A549 (cell line): ENCODE measurements around the gene IGF2R. TPM values are rescaled to one million over a fixed set of nuclear protein-coding genes. Genes with fewer than 3 reads are reported as not detected.

Experiments
- ATAC-seq, 2 experiments: fragments of 200-7000 bp in 1 of 2; fragments of >200 bp in 1 of 2; cut with Nextera tagmentation in 1 of 2; cut with Tn5 transposase in 1 of 2; 3 replicates each; pipeline versions ENCODE4 v1.8.0 to v1.9.1; 2018 to 2020; ENCODE audit warnings: mild to moderate bottlenecking in 1 of 2, moderate library complexity in 1 of 2
- CTCF ChIA-PET: fragments of 300-600 bp; sonication (Branson Sonifier 250); formaldehyde crosslinking; extraction: SDS; loops from one replicate; lab custom pipeline; 2021; ENCODE audit warnings: antibody characterized with exemption, inconsistent platforms; lab: Yijun Ruan, JAX
- POLR2A ChIA-PET: fragments of 350-600 bp; formaldehyde crosslinking; extraction: SDS; loops from one replicate; lab custom pipeline; 2021; ENCODE audit warnings: antibody characterized with exemption, inconsistent platforms; lab: Yijun Ruan, JAX
- DNase-seq, 2 experiments: peaks; one replicate each; pipeline versions ENCODE4 v3.0.0 to v3.0.0-alpha.2; 2011 to 2016; ENCODE audit warnings: low read depth in 1 of 2, low spot score in 1 of 2
- FAIRE-seq: peaks from 2 replicates; lab custom pipeline; 2011; peaks lifted over from hg19 to GRCh38; lab: Jason Lieb, UNC
- H3K27ac ChIP-seq, 2 experiments: fragments of >200 bp; sonication (Bioruptor Twin); formaldehyde crosslinking; 3 replicates each; pipeline ENCODE4 v1.5.1; 2016 to 2017
- H3K4me1 ChIP-seq: fragments of >200 bp; sonication (Bioruptor Twin); formaldehyde crosslinking; 3 replicates; pipeline ENCODE4 v1.6.1; 2016
- H3K4me2 ChIP-seq: fragments of >200 bp; sonication (Bioruptor Twin); formaldehyde crosslinking; 3 replicates; pipeline ENCODE4 v1.6.1; 2016
- H3K4me3 ChIP-seq: fragments of >200 bp; sonication (Bioruptor Twin); formaldehyde crosslinking; 3 replicates; pipeline ENCODE4 v1.5.1; 2016
- H3K9me3 ChIP-seq: fragments of >200 bp; sonication (Bioruptor Twin); formaldehyde crosslinking; 3 replicates; pipeline ENCODE4 v1.6.1; 2016
- BCL3 ChIP-seq: fragments of >200 bp; sonication (Bioruptor Twin); formaldehyde crosslinking; IDR thresholded peaks from 3 replicates; pipeline ENCODE4 v1.6.1; 2016
- BHLHE40 ChIP-seq: IDR thresholded peaks from 2 replicates; pipeline ENCODE4 v1.6.1; 2012; ENCODE audit warnings: low read depth, low read length, inconsistent platforms
- CBX2 ChIP-seq: fragments of 200-600 bp; sonication (generic); IDR thresholded peaks from 2 replicates; pipeline ENCODE4 v1.6.1; 2016; ENCODE audit warnings: low read depth, mild to moderate bottlenecking, borderline replicate concordance
- CBX8 ChIP-seq: fragments of 200-600 bp; sonication (generic); IDR thresholded peaks from 2 replicates; pipeline ENCODE4 v1.6.1; 2016
- E2F6 ChIP-seq: IDR thresholded peaks from 2 replicates; pipeline ENCODE4 v1.6.1; 2012; ENCODE audit warnings: low read depth, borderline replicate concordance
- EHF ChIP-seq: fragments of 250-450 bp; sonication (Bioruptor Pico); IDR thresholded peaks from 2 replicates; pipeline ENCODE4 v1.5.0; 2020; ENCODE audit warnings: mild to moderate bottlenecking
- EP300 ChIP-seq, 2 experiments: fragments of >200 bp; sonication (Bioruptor Twin); formaldehyde crosslinking; IDR thresholded peaks; 2 replicates in 1 of 2; 3 replicates in 1 of 2; pipeline ENCODE4 v1.6.1; 2016 to 2017
- ESRRA ChIP-seq: fragments of 150-350 bp; IDR thresholded peaks from 2 replicates; pipeline ENCODE4 v1.6.1; 2014; ENCODE audit warnings: mild to moderate bottlenecking, low read length, borderline replicate concordance
- FOSB ChIP-seq: fragments of 250-450 bp; sonication (Bioruptor Pico); IDR thresholded peaks from 2 replicates; pipeline ENCODE4 v1.5.0; 2020; ENCODE audit warnings: mild to moderate bottlenecking, moderate library complexity
- GATA3 ChIP-seq: IDR thresholded peaks from 2 replicates; pipeline ENCODE4 v1.6.1; 2012; ENCODE audit warnings: borderline replicate concordance
- HMGXB4 ChIP-seq: fragments of 250-450 bp; sonication (Bioruptor Pico); IDR thresholded peaks from 2 replicates; pipeline ENCODE4 v1.5.0; 2021; ENCODE audit warnings: mild to moderate bottlenecking, moderate library complexity, borderline replicate concordance
- JUNB ChIP-seq: fragments of >200 bp; sonication (Bioruptor Twin); formaldehyde crosslinking; IDR thresholded peaks from 2 replicates; pipeline ENCODE4 v1.6.1; 2016
- KDM5A ChIP-seq: fragments of 200-600 bp; sonication (generic); IDR thresholded peaks from 2 replicates; pipeline ENCODE4 v1.6.1; 2016; ENCODE audit warnings: antibody characterized with exemption, mild to moderate bottlenecking
- MAFK ChIP-seq: fragments of 450-650 bp; IDR thresholded peaks from 2 replicates; pipeline ENCODE4 v1.6.1; 2014; ENCODE audit not compliant: partially characterized antibody
- MAX ChIP-seq: IDR thresholded peaks from 2 replicates; pipeline ENCODE4 v1.6.1; 2012
- MAZ ChIP-seq: fragments of 150-350 bp; IDR thresholded peaks from 2 replicates; pipeline ENCODE4 v1.6.1; 2014; ENCODE audit warnings: antibody characterized with exemption, low read depth, low read length, borderline replicate concordance
- NFE2L2 ChIP-seq: fragments of 150-350 bp; conservative IDR thresholded peaks from 2 replicates; pipeline ENCODE4 v1.6.1; 2014; ENCODE audit warnings: low read length
- NR3C1 ChIP-seq: fragments of >200 bp; sonication (Bioruptor Twin); formaldehyde crosslinking; IDR thresholded peaks from 3 replicates; pipeline ENCODE4 v1.6.1; 2017
- PBX3 ChIP-seq: IDR thresholded peaks from 2 replicates; pipeline ENCODE4 v1.6.1; 2012
- PHF8 ChIP-seq: fragments of 200-600 bp; sonication (generic); IDR thresholded peaks from 2 replicates; pipeline ENCODE4 v1.6.1; 2016; ENCODE audit warnings: low read depth, mild to moderate bottlenecking, antibody characterized with exemption, moderate library complexity, borderline replicate concordance
- POLR2A ChIP-seq: IDR thresholded peaks from 2 replicates; pipeline ENCODE4 v1.6.1; 2012; ENCODE audit warnings: mild to moderate bottlenecking, low read length
- POLR2AphosphoS2 ChIP-seq: conservative IDR thresholded peaks from 2 replicates; pipeline ENCODE4 v1.6.1; 2012; ENCODE audit warnings: low read length, improper control_type of control experiment, inconsistent platforms
- RAD21 ChIP-seq, 2 experiments: fragments of >200 bp in 1 of 2; sonication (Bioruptor Twin) in 1 of 2; formaldehyde crosslinking in 1 of 2; IDR thresholded peaks in 1 of 2; conservative IDR thresholded peaks in 1 of 2; 2 replicates in 1 of 2; 3 replicates in 1 of 2; pipeline ENCODE4 v1.6.1; 2012 to 2018; ENCODE audit warnings: inconsistent platforms in 1 of 2
- RARB ChIP-seq: fragments of 250-450 bp; sonication (Bioruptor Pico); IDR thresholded peaks from 2 replicates; pipeline ENCODE4 v1.8.0; 2021; ENCODE audit warnings: mild to moderate bottlenecking, moderate library complexity
- RCOR1 ChIP-seq: fragments of 150-350 bp; IDR thresholded peaks from 2 replicates; pipeline ENCODE4 v1.6.1; 2014; ENCODE audit warnings: antibody characterized with exemption, low read length, low read depth
- RNF2 ChIP-seq: fragments of 200-600 bp; sonication (generic); IDR thresholded peaks from 2 replicates; pipeline ENCODE4 v1.6.1; 2016; ENCODE audit warnings: low read depth, mild to moderate bottlenecking, antibody characterized with exemption, moderate library complexity, borderline replicate concordance
- SMC3 ChIP-seq: fragments of >200 bp; sonication (Bioruptor Twin); formaldehyde crosslinking; IDR thresholded peaks from 3 replicates; pipeline ENCODE4 v1.6.1; 2018; ENCODE audit warnings: inconsistent platforms
- TFCP2L1 ChIP-seq: fragments of 250-450 bp; sonication (Bioruptor Pico); IDR thresholded peaks from 2 replicates; pipeline ENCODE4 v1.5.0; 2021; ENCODE audit warnings: mild to moderate bottlenecking
- USF2 ChIP-seq: fragments of 450-650 bp; IDR thresholded peaks from 2 replicates; pipeline ENCODE4 v1.6.1; 2014; ENCODE audit warnings: antibody characterized with exemption
- ZSCAN20 ChIP-seq: fragments of 250-450 bp; sonication (Bioruptor Pico); IDR thresholded peaks from 2 replicates; pipeline ENCODE4 v1.8.0; 2022; ENCODE audit warnings: mild to moderate bottlenecking, moderate library complexity
- WGBS: methylation state at CpG from one replicate; pipeline ENCODE4 v1.1.6; 2017; ENCODE audit errors: missing lambda C conversion rate; 5-methylcytosine and 5-hydroxymethylcytosine counted together
- polyA plus RNA-seq, 4 experiments: library from polyadenylated mRNA; depleted of rRNA in 3 of 4; stranded (reverse); fragments of >200 nt; fragmentation: RNase III in 1 of 4; extraction: RNeasy Plus Mini Kit Qiagen cat#74134 plus additional on column Dnase treatment in 1 of 4; gene quantifications; 2 replicates in 3 of 4; 3 replicates in 1 of 4; pipeline ENCODE4 v1.2.3, GENCODE V29; 2011 to 2017

IGF2R gene
- polyA plus RNA-seq, 2 of the 4 experiments (the other 2 are of a cell fraction) = 17.6 to 24.9 TPM

- no peak for ATAC-seq
- H3K4me1 ChIP-seq = no peaks in the 10 kb centered on the region
- TF ChIP-seq MAX (no peak), GATA3 (no peak), EHF (CRISPR knock-in tag) (no peak), HMGXB4 (CRISPR knock-in tag) (no peak), FOSB (CRISPR knock-in tag) (no peak), RNF2 (no peak), PBX3 (no peak), USF2 (no peak), BCL3 (no peak), RARB (CRISPR knock-in tag) (no peak), PHF8 (no peak), JUNB (no peak), SMC3 (no peak), BHLHE40 (no peak), EP300 (IDR thresholded peaks at IDR 0.05) (no peak), NR3C1 (no peak)
- TF ChIP-seq, all 56 proteins: peak for 0
- H3K27ac ChIP-seq = no peak overlapping the region
- POLR2A ChIA-PET = no interaction called here
- DNase-seq = no peak
- CTCF ChIA-PET = interaction anchor here (0.6 kb wide), 1 partner anchor 221 kb away, joined by 3 read pairs; no protein-coding TSS in a partner anchor
- 93% methylated on average over 12 of the region's 12 CpGs for WGBS
- no peak for FAIRE-seq
- H3K4me2 ChIP-seq = no peak overlapping the region
- H3K4me3 ChIP-seq = no peak overlapping the region
- H3K9me3 ChIP-seq = no peaks in the 10 kb centered on the region
Observed at GRCh38 chr6:160035693-160036330, 66.9 kb downstream of the IGF2R start.

- no peak for TF ChIP-seq ZSCAN20
- no peak for TF ChIP-seq POLR2AphosphoS2
- TF ChIP-seq PHF8 = no peak
- TF ChIP-seq NFE2L2 = no peak
- no peak for TF ChIP-seq POLR2A
- TF ChIP-seq HMGXB4 (CRISPR knock-in tag) = no peak
- no peak for TF ChIP-seq TFCP2L1 (CRISPR knock-in tag)
- TF ChIP-seq ESRRA = no peak
- no peak for TF ChIP-seq USF2
- no peak for TF ChIP-seq RCOR1
- no peak for TF ChIP-seq E2F6
- no peak for TF ChIP-seq MAFK
- TF ChIP-seq EP300 (IDR thresholded peaks at IDR 0.05) = no peak
- no peak for TF ChIP-seq RNF2
- no peak for TF ChIP-seq CBX8
- no peak for TF ChIP-seq JUNB
- no peak for TF ChIP-seq MAZ
- no peak for TF ChIP-seq CBX2
- TF ChIP-seq RAD21 (conservative IDR thresholded peaks at IDR 0.05 in 1 of 2, IDR thresholded peaks at IDR 0.05 in 1 of 2) = no peak
- TF ChIP-seq KDM5A = no peak
- FAIRE-seq = no peak
- ChIA-PET CTCF (interaction anchor here (0.6 kb wide), 1 partner anchor 222 kb away, joined by 3 read pairs; no protein-coding TSS in a partner anchor), POLR2A (no interaction called here)
- Histone ChIP-seq H3K4me2 (no peak overlapping the region), H3K27ac (no peak overlapping the region), H3K9me3 (no peaks in the 10 kb centered on the region), H3K4me1 (no peaks in the 10 kb centered on the region; the same call in 2 of the 3 replicates), H3K4me3 (no peak overlapping the region)
- no peak for DNase-seq
- 91% methylated on average over 6 of the region's 6 CpGs for WGBS
- ATAC-seq = no peak
Observed at GRCh38 chr6:160036331-160036695, 67.4 kb downstream of the IGF2R start.
